SK-N-SH treated with all-trans-retinoic acid at 6 μM for 48 hours (cell line): ENCODE data around the gene E2F2.

ENCODE experiments used
- ATAC-seq: fragments of 200-7000 bp; cut with Tn5 transposase; 3 replicates; pipeline ENCODE4 v1.9.1; 2020; ENCODE audit warnings: mild to moderate bottlenecking, moderate library complexity
- ARNTL ChIP-seq: fragments of 450-650 bp; formaldehyde crosslinking; IDR thresholded peaks from 2 replicates; pipeline ENCODE4 v1.5.0; 2020; ENCODE audit warnings: low read depth, mild to moderate bottlenecking, moderate library complexity, borderline replicate concordance
- BACH2 ChIP-seq: fragments of 250-450 bp; sonication (Bioruptor Pico); IDR thresholded peaks from 2 replicates; pipeline ENCODE4 v1.9.0; 2021; ENCODE audit warnings: mild to moderate bottlenecking, borderline replicate concordance
- CSDC2 ChIP-seq: fragments of 250-450 bp; sonication (Bioruptor Pico); IDR thresholded peaks from 2 replicates; pipeline ENCODE4 v1.5.0; 2020; ENCODE audit warnings: mild to moderate bottlenecking, moderate library complexity
- CSRNP3 ChIP-seq: fragments of 250-450 bp; sonication (Bioruptor Pico); IDR thresholded peaks from 2 replicates; pipeline ENCODE4 v1.5.1; 2021; ENCODE audit warnings: mild to moderate bottlenecking, moderate library complexity
- ESRRG ChIP-seq: fragments of 250-450 bp; sonication (Bioruptor Pico); IDR thresholded peaks from 2 replicates; pipeline ENCODE4 v1.6.1; 2021; ENCODE audit warnings: mild to moderate bottlenecking
- GLIS3 ChIP-seq: fragments of 250-450 bp; sonication (Bioruptor Pico); IDR thresholded peaks from 2 replicates; pipeline ENCODE4 v1.5.0; 2020; ENCODE audit warnings: mild to moderate bottlenecking, moderate library complexity
- OSR1 ChIP-seq: fragments of 250-450 bp; sonication (Bioruptor Pico); IDR thresholded peaks from 2 replicates; pipeline ENCODE4 v1.8.0; 2022; ENCODE audit warnings: moderate library complexity, mild to moderate bottlenecking, inconsistent platforms
- PPARA ChIP-seq: fragments of 250-450 bp; sonication (Bioruptor Pico); IDR thresholded peaks from 2 replicates; pipeline ENCODE4 v1.5.0; 2020; ENCODE audit warnings: mild to moderate bottlenecking, borderline replicate concordance
- RARB ChIP-seq: fragments of 250-450 bp; sonication (Bioruptor Pico); IDR thresholded peaks from 2 replicates; pipeline ENCODE4 v1.8.0; 2021; ENCODE audit warnings: mild to moderate bottlenecking, moderate library complexity
- SNAI2 ChIP-seq: fragments of 250-450 bp; sonication (Bioruptor Pico); IDR thresholded peaks from 2 replicates; pipeline ENCODE4 v1.5.0; 2020; ENCODE audit warnings: mild to moderate bottlenecking, moderate library complexity
- TCF4 ChIP-seq: fragments of 250-450 bp; sonication (Bioruptor Pico); IDR thresholded peaks from 2 replicates; pipeline ENCODE4 v1.8.0; 2021; ENCODE audit warnings: mild to moderate bottlenecking, moderate library complexity, borderline replicate concordance
- ZC3H10 ChIP-seq: fragments of 250-450 bp; sonication (Bioruptor Pico); IDR thresholded peaks from 2 replicates; pipeline ENCODE4 v1.5.1; 2021; ENCODE audit warnings: mild to moderate bottlenecking, moderate library complexity
- ZFP3 ChIP-seq: fragments of 250-450 bp; sonication (Bioruptor Pico); IDR thresholded peaks from 2 replicates; pipeline ENCODE4 v1.5.0; 2020; ENCODE audit warnings: mild to moderate bottlenecking, moderate library complexity
- ZFP30 ChIP-seq: fragments of 450-650 bp; formaldehyde crosslinking; IDR thresholded peaks from 2 replicates; pipeline ENCODE4 v1.5.0; 2022; ENCODE audit warnings: mild to moderate bottlenecking, moderate library complexity
- ZNF565 ChIP-seq: fragments of 450-650 bp; formaldehyde crosslinking; conservative IDR thresholded peaks from 2 replicates; pipeline ENCODE4 v1.5.0; 2020; ENCODE audit warnings: low read depth, mild to moderate bottlenecking, moderate library complexity
- ZNF70 ChIP-seq: fragments of 450-650 bp; formaldehyde crosslinking; IDR thresholded peaks from 2 replicates; pipeline ENCODE4 v1.5.0; 2020; ENCODE audit warnings: mild to moderate bottlenecking, moderate library complexity
- ZNF8 ChIP-seq: fragments of 450-650 bp; formaldehyde crosslinking; IDR thresholded peaks from 2 replicates; pipeline ENCODE4 v1.5.0; 2020; ENCODE audit warnings: mild to moderate bottlenecking, moderate library complexity
- TF ChIP-seq, protein P1 (sequence below): fragments of 250-450 bp; sonication (Bioruptor Pico); IDR thresholded peaks from 2 replicates; pipeline ENCODE4 v1.5.0; 2020; ENCODE audit warnings: mild to moderate bottlenecking, moderate library complexity
- TF ChIP-seq, protein P2 (sequence below): fragments of 250-450 bp; sonication (Bioruptor Pico); IDR thresholded peaks from 2 replicates; pipeline ENCODE4 v1.8.0; 2021; ENCODE audit warnings: low read depth, mild to moderate bottlenecking, moderate library complexity, borderline replicate concordance

E2F2 gene

DNA sequence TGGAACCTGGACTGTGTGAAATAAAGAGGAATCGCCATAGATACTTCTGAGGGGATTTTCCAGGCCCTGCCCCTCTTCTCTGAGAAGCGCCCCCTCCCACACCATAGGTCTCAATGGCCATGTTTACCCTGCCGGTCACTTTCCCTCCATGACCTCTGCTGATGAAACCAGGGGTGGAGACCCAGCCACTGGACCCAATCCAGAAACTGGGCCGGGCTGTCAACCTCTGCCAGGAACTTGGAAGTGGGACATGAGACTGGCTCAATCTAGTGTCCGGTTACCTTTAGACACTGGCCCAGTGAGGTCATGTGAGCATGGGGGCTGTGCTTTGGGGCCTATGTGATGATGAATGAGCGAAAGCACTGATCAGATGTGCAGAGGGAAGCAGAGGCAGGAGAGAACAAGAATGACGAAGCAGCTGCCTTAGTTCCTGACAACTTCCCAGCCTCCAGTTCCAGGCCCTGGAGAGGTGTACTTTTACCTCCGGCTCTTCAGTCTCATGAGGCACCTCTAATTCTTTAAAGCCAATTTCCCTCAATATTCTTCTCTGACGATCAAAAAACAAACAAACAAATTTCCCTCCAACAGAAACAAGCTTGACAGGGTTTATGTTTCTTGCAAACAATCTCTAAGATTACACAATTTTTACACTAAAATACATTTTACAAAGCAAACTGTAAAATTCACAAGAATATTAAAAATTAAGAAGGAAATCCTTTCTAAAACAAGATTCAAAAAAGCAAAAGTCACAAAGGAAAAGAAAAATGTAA is 52.0 kb downstream of the E2F2 start:
- TF ChIP-seq ZFP3 (CRISPR knock-in tag) (no peak), ZNF565 (CRISPR knock-in tag) (no peak), TCF4 (no peak), ZFP30 (CRISPR knock-in tag) (no peak), RARB (CRISPR knock-in tag) (no peak)
- TF ChIP-seq, protein P1, sequence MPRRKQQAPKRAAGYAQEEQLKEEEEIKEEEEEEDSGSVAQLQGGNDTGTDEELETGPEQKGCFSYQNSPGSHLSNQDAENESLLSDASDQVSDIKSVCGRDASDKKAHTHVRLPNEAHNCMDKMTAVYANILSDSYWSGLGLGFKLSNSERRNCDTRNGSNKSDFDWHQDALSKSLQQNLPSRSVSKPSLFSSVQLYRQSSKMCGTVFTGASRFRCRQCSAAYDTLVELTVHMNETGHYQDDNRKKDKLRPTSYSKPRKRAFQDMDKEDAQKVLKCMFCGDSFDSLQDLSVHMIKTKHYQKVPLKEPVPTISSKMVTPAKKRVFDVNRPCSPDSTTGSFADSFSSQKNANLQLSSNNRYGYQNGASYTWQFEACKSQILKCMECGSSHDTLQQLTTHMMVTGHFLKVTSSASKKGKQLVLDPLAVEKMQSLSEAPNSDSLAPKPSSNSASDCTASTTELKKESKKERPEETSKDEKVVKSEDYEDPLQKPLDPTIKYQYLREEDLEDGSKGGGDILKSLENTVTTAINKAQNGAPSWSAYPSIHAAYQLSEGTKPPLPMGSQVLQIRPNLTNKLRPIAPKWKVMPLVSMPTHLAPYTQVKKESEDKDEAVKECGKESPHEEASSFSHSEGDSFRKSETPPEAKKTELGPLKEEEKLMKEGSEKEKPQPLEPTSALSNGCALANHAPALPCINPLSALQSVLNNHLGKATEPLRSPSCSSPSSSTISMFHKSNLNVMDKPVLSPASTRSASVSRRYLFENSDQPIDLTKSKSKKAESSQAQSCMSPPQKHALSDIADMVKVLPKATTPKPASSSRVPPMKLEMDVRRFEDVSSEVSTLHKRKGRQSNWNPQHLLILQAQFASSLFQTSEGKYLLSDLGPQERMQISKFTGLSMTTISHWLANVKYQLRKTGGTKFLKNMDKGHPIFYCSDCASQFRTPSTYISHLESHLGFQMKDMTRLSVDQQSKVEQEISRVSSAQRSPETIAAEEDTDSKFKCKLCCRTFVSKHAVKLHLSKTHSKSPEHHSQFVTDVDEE (CRISPR knock-in tag) = no peak
- TF ChIP-seq, all 23 proteins: peak for 0
- peak; percentile 37 for ATAC-seq

DNA sequence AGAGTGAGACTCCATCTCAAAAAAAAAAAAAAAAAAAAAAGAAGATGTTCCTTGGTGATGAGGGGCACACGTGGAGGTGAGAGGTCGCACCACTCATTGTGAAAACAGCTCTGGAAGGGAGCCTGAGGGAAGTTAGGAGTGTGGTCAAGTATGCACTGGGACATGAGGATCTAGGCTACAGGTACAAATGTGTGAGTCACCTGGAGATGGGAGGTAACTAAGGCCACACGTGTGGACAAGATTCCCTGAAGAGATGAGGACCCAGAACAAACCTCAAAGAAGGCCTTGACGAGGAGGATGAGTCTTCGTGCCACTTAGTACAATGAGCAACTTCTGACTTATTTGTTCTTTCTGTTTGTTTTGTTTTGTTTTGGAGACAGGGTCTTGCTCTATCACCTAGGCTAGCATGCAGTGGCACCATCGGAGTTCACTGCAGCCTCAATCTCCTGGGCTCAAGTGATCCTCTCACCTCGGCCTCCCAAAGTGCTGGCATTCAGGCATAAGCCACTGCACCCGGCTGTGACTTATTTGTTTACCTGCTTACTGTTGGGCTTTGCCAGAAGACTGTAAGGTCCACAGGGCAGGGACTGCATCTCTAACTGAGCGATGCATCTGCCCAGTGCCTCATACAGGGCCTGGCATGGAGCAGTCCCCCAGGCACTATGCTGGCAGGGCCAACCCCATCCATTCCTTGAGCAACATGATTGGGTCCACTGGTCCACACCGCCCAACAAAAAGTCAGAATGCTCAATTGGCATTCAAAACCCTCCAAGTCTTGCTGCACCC is 53.5 kb downstream of the E2F2 start:
- no peak for ATAC-seq
- TF ChIP-seq ZFP30 (CRISPR knock-in tag) = no peak
- TF ChIP-seq, protein P2, sequence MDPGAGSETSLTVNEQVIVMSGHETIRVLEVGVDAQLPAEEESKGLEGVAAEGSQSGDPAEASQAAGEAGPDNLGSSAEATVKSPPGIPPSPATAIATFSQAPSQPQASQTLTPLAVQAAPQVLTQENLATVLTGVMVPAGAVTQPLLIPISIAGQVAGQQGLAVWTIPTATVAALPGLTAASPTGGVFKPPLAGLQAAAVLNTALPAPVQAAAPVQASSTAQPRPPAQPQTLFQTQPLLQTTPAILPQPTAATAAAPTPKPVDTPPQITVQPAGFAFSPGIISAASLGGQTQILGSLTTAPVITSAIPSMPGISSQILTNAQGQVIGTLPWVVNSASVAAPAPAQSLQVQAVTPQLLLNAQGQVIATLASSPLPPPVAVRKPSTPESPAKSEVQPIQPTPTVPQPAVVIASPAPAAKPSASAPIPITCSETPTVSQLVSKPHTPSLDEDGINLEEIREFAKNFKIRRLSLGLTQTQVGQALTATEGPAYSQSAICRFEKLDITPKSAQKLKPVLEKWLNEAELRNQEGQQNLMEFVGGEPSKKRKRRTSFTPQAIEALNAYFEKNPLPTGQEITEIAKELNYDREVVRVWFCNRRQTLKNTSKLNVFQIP (CRISPR knock-in tag) = no peak
- no peak for TF ChIP-seq ZNF70 (CRISPR knock-in tag)
- TF ChIP-seq TCF4 = no peak
- no peak for TF ChIP-seq GLIS3 (CRISPR knock-in tag)
- no peak for TF ChIP-seq ZNF8 (CRISPR knock-in tag)
- no peak for TF ChIP-seq CSRNP3 (CRISPR knock-in tag)
- no peak for TF ChIP-seq RARB (CRISPR knock-in tag)
- TF ChIP-seq CSDC2 (CRISPR knock-in tag) = no peak
- no peak for TF ChIP-seq ZFP3 (CRISPR knock-in tag)
- TF ChIP-seq SNAI2 (CRISPR knock-in tag) = no peak
- TF ChIP-seq BACH2 = no peak
- TF ChIP-seq ESRRG (CRISPR knock-in tag) = no peak
- no peak for TF ChIP-seq ARNTL (CRISPR knock-in tag)
- no peak for TF ChIP-seq ZC3H10

GRCh38 chr1:23475641-23476040 is 55.4 kb downstream of the E2F2 start:
- TF ChIP-seq ZC3H10 (no peak), BACH2 (no peak)
- TF ChIP-seq, all 23 proteins: peak for 0
- peak; percentile 51 for ATAC-seq

DNA sequence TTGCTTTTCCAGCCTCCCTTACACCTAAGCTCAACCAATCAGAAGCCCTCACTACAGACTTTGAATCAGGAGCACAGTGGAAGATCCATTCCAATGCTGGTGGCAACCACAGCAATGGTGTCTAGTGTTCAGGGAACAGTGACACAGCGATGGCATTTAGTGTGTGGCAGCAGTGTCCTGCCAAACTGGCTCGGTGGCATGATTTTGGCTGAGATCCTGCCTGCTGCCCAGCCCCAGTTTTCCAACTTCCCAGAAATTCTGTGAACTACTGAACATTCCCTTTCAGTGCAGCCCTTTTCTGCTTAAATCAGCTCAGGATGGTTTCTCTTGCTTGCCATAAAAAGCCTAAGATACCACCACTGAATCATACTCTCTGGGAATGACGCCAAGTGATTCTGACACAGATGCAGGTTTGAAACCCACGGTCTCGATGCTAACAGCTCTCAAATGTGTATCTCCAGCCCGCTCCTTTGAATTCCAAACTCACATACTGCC is 55.9 kb downstream of the E2F2 start:
- no peak for TF ChIP-seq ZFP3 (CRISPR knock-in tag)
- TF ChIP-seq BACH2 = no peak
- TF ChIP-seq OSR1 (CRISPR knock-in tag) = no peak
- no peak for TF ChIP-seq TCF4
- TF ChIP-seq CSDC2 (CRISPR knock-in tag) = 0 out of 2 replicates have a peak, but pooled peaks have one; percentile 13
- TF ChIP-seq PPARA (CRISPR knock-in tag) = no peak
- no peak for TF ChIP-seq CSRNP3 (CRISPR knock-in tag)
- TF ChIP-seq ZNF8 (CRISPR knock-in tag) = no peak
- TF ChIP-seq, all 23 proteins: peak for 1
- ATAC-seq = peak; percentile 85
